ENCODE data around the gene MYH14. TPM values are rescaled to one million over a fixed set of nuclear protein-coding genes. Genes with fewer than 3 reads are reported as not detected.

The MYH14 gene
- total and polyA plus RNA-seq, 10 of the 15 experiments (the other 5 are each of a cell fraction or from before 2014, with no cell fraction given): 0.06 to 0.69 (median 0.15) TPM; not detected in 4

- TF ChIP-seq BHLHE40 (IDR thresholded peaks at IDR 0.05; ENCODE audit: borderline replicate concordance in 1 of 2, low read depth in 2 of 2, low read length in 1 of 2) (peak; percentile 54; a peak in 2 of 4 replicates), KAT2A (conservative IDR thresholded peaks at IDR 0.05; ENCODE audit: control insufficient read depth, low read depth, low read length) (no peak), IRF4 (IDR thresholded peaks at IDR 0.05; ENCODE audit: low read depth, low read length) (peak; percentile 38; the same call in 1 of the 2 replicates), CREB1 (IDR thresholded peaks at IDR 0.05; ENCODE audit: low read depth) (peak; percentile 94), CEBPB (IDR thresholded peaks at IDR 0.05; ENCODE audit: borderline replicate concordance in 1 of 2, low read depth in 2 of 2, low read length in 2 of 2) (no peak), HCFC1 (IDR thresholded peaks at IDR 0.05; ENCODE audit: low read length) (peak; percentile 98), REST (IDR thresholded peaks at IDR 0.05; ENCODE audit: low read depth, low read length) (no peak), MYC (IDR thresholded peaks at IDR 0.05; ENCODE audit: insufficient read depth, insufficient read length, insufficient replicate concordance, low read length, severe bottlenecking) (no peak), STAT3 (IDR thresholded peaks at IDR 0.05; ENCODE audit: low read depth, low read length) (no peak), ATF7 (IDR thresholded peaks at IDR 0.05; ENCODE audit: low read depth) (peak; percentile 70), NKRF (conservative IDR thresholded peaks at IDR 0.05) (0 out of 2 replicates have a peak, but pooled peaks have one; percentile 15), MTA3 (IDR thresholded peaks at IDR 0.05; ENCODE audit: borderline replicate concordance, low read length) (peak; percentile 74; the same call in 1 of the 2 replicates), NFIC (IDR thresholded peaks at IDR 0.05; ENCODE audit: low read depth, low read length) (peak; percentile 49; the same call in 1 of the 2 replicates), CHD4 (IDR thresholded peaks at IDR 0.05) (no peak), CHD2 (IDR thresholded peaks at IDR 0.05; ENCODE audit: borderline replicate concordance, low read depth, low read length) (peak; percentile 80), CBFB (IDR thresholded peaks at IDR 0.05; ENCODE audit: low read depth) (peak; percentile 85), ELK1 (IDR thresholded peaks at IDR 0.05; ENCODE audit: low read depth, low read length) (no peak), RELB (IDR thresholded peaks at IDR 0.05; ENCODE audit: low read depth) (no peak), MEF2B (IDR thresholded peaks at IDR 0.05; ENCODE audit: partially characterized antibody, poor library complexity, severe bottlenecking) (no peak), ZBED1 (IDR thresholded peaks at IDR 0.05; ENCODE audit: borderline replicate concordance) (peak; percentile 100)
These were observed 129.9 kb downstream of the MYH14 start (continued) for GRCh38 chr19:50333235-50333736.

Data from GM12878 (cell line).